ENCODE results near the gene NEDD9.

Gene NEDD9

DNA sequence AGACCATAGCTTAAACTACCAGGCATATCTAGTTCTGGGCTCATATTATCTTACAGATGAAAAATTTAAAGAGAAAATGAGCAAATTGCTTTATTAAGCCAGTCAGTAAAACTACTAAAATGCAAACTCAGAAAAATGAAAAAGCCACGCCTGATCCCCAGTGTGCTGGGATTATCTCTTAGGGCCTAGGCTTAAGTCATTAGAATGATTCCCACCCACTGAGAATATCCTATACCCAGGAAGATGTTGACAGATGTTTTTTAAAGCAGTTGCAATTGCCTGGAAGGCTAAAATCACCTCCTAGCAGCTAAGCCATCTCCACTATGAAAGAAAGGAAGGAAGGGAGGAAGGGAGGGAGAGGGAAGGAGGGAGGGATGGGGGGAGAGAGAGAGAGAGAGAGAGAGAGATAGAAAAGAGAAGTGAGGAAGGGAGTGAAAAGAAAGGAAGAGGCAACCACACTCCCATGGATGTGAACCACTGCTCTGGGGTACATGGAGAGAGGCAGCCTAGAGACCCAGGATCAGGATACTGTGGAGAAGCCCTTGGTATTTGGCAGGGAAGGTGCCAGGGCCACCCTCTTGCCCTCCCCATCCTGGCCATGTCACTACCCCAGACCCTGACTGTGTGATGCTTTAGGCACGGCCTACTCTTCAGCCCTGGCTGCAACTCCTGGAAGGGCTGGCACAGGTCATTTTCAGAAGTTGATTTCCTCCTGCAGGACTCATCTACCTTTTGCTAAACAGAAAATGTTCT lies 21.9 kb downstream of the NEDD9 start:
- Histone ChIP-seq H3K4me1 (ENCODE audit: control insufficient read depth in 2 of 2, insufficient read depth in 2 of 2, low read length in 2 of 2) (peaks cover 14 to 33% of the 10 kb centered on the region in 2 donors), H3K36me3 (ENCODE audit: control insufficient read depth in 2 of 2, insufficient read depth in 2 of 2, low read length in 2 of 2) (peaks cover 43 to 55% of the 10 kb centered on the region in 2 donors), H3K9ac (ENCODE audit: low read depth in 1 of 2, low read length in 2 of 2) (no peak overlapping the region), H3K9me3 (ENCODE audit: control insufficient read depth in 2 of 2, low read length in 2 of 2) (no peaks in the 10 kb centered on the region), H3K27ac (ENCODE audit: low read depth in 2 of 2, low read length in 2 of 2) (peak overlapping the region in 1 of 2 donors; percentile 7), H3K27me3 (ENCODE audit: control insufficient read depth in 2 of 2, insufficient read depth in 2 of 2, low read length in 2 of 2) (no peaks in the 10 kb centered on the region), H3K4me3 (ENCODE audit: low read length in 2 of 2) (no peak overlapping the region)

DNA sequence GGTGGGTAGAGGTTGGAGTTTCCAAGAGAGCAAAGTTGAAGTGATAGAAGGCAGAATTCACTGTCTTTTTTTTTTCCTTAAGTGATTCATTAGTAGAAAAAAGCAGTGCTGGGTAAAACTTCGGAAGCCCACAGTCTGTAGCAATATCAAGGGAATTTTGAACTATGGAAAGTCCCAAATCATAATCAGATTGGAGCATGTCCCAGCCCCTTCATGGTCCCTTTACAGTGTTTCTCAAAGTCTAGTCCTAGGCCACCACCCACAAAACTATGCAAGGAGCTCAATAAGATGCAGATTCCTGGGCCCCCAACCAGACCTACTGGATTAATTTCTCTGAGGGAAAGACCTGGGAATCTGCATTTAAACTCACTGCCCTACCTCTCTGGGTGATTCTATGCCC lies 22.6 kb downstream of the NEDD9 start:
- H3K36me3 ChIP-seq (ENCODE audit: control insufficient read depth in 2 of 2, insufficient read depth in 2 of 2, low read length in 2 of 2): peaks cover 44 to 55% of the 10 kb centered on the region in 2 donors
- no peaks in the 10 kb centered on the region for H3K9me3 ChIP-seq (ENCODE audit: control insufficient read depth in 2 of 2, low read length in 2 of 2)
- H3K27me3 ChIP-seq (ENCODE audit: control insufficient read depth in 2 of 2, insufficient read depth in 2 of 2, low read length in 2 of 2): no peaks in the 10 kb centered on the region
- H3K4me1 ChIP-seq (ENCODE audit: control insufficient read depth in 2 of 2, insufficient read depth in 2 of 2, low read length in 2 of 2): peaks cover 12 to 32% of the 10 kb centered on the region in 2 donors
- H3K27ac ChIP-seq (ENCODE audit: low read depth in 2 of 2, low read length in 2 of 2): peak overlapping the region in 1 of 2 donors; percentile 20
- H3K4me3 ChIP-seq (ENCODE audit: low read length in 2 of 2): no peak overlapping the region
- no peak overlapping the region for H3K9ac ChIP-seq (ENCODE audit: low read depth in 1 of 2, low read length in 2 of 2)

DNA sequence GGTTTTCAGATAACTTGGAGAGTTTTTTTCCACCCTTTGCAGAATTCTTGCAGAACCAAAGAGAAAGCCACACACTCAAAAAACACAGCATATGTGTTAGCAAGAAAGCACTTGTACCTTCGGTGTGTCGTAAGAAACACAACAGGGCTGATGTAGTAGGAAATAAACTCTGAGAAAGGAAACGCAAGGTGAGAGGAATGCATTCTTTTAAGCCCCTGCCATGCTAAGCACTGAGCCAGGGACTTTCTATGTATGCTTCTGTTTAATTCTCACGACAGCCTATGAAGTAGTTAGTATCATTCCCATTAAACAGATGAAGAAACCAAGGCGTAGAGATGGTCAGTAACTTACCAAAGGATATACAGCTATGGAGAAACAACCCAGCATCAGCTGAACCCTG lies 23.1 kb downstream of the NEDD9 start:
- H3K36me3 ChIP-seq (ENCODE audit: control insufficient read depth in 2 of 2, insufficient read depth in 2 of 2, low read length in 2 of 2): peaks cover 46 to 50% of the 10 kb centered on the region in 2 donors
- no peaks in the 10 kb centered on the region for H3K27me3 ChIP-seq (ENCODE audit: control insufficient read depth in 2 of 2, insufficient read depth in 2 of 2, low read length in 2 of 2)
- H3K4me1 ChIP-seq (ENCODE audit: control insufficient read depth in 2 of 2, insufficient read depth in 2 of 2, low read length in 2 of 2): peaks cover 12 to 32% of the 10 kb centered on the region in 2 donors
- H3K27ac ChIP-seq (ENCODE audit: low read depth in 2 of 2, low read length in 2 of 2): no peak overlapping the region
- no peak overlapping the region for H3K4me3 ChIP-seq (ENCODE audit: low read length in 2 of 2)
- no peak overlapping the region for H3K9ac ChIP-seq (ENCODE audit: low read depth in 1 of 2, low read length in 2 of 2)
- no peaks in the 10 kb centered on the region for H3K9me3 ChIP-seq (ENCODE audit: control insufficient read depth in 2 of 2, low read length in 2 of 2)

DNA sequence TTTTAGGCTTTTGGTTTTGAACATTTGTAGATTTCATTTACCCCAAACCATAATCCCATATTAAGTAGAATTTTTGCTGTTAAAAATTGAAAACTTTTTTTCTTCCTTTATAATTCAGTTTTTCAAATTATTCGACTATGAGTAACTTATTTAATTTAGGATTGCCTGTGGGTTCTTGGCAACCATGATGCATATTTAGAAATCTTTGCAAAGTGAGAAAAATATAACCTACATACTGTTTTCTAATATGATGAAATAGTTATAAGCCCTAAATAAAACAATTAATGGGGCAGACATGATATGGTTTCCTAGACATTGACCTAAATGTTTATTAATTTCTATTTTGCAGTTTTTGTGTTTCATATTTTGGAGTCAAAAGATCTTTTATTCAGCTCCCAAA lies 23.6 kb downstream of the NEDD9 start:
- Histone ChIP-seq H3K9ac (ENCODE audit: low read depth in 1 of 2, low read length in 2 of 2) (no peak overlapping the region), H3K4me1 (ENCODE audit: control insufficient read depth in 2 of 2, insufficient read depth in 2 of 2, low read length in 2 of 2) (peaks cover 15 to 32% of the 10 kb centered on the region in 2 donors), H3K27ac (ENCODE audit: low read depth in 2 of 2, low read length in 2 of 2) (no peak overlapping the region), H3K4me3 (ENCODE audit: low read length in 2 of 2) (no peak overlapping the region), H3K27me3 (ENCODE audit: control insufficient read depth in 2 of 2, insufficient read depth in 2 of 2, low read length in 2 of 2) (no peaks in the 10 kb centered on the region), H3K9me3 (ENCODE audit: control insufficient read depth in 2 of 2, low read length in 2 of 2) (no peaks in the 10 kb centered on the region), H3K36me3 (ENCODE audit: control insufficient read depth in 2 of 2, insufficient read depth in 2 of 2, low read length in 2 of 2) (peaks cover 44 to 45% of the 10 kb centered on the region in 2 donors)

DNA sequence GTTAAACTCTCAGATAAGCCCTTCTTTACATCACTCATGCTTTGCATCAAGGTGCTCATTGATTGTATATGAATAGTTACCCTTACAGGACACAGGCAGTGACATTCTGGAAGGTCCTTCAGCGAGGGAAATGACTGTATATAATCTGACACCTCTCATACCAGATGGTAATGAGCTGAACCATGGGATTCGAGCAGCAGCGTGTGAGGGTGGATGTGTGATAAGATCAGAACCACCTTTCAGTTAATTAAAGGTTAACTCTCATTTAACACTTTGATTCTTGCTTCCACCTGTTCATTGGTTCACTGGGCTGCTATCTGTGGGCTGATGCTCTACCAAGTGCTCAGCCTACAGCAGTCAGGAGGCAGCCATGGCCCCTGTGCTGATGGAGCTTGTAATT lies 24.2 kb downstream of the NEDD9 start:
- no peak overlapping the region for H3K4me3 ChIP-seq (ENCODE audit: low read length in 2 of 2)
- H3K9ac ChIP-seq (ENCODE audit: low read depth in 1 of 2, low read length in 2 of 2): no peak overlapping the region
- no peaks in the 10 kb centered on the region for H3K9me3 ChIP-seq (ENCODE audit: control insufficient read depth in 2 of 2, low read length in 2 of 2)
- no peak overlapping the region for H3K27ac ChIP-seq (ENCODE audit: low read depth in 2 of 2, low read length in 2 of 2)
- H3K4me1 ChIP-seq (ENCODE audit: control insufficient read depth in 2 of 2, insufficient read depth in 2 of 2, low read length in 2 of 2): peaks cover 15 to 35% of the 10 kb centered on the region in 2 donors
- H3K36me3 ChIP-seq (ENCODE audit: control insufficient read depth in 2 of 2, insufficient read depth in 2 of 2, low read length in 2 of 2): peaks cover 39 to 43% of the 10 kb centered on the region in 2 donors
- H3K27me3 ChIP-seq (ENCODE audit: control insufficient read depth in 2 of 2, insufficient read depth in 2 of 2, low read length in 2 of 2): no peaks in the 10 kb centered on the region

DNA sequence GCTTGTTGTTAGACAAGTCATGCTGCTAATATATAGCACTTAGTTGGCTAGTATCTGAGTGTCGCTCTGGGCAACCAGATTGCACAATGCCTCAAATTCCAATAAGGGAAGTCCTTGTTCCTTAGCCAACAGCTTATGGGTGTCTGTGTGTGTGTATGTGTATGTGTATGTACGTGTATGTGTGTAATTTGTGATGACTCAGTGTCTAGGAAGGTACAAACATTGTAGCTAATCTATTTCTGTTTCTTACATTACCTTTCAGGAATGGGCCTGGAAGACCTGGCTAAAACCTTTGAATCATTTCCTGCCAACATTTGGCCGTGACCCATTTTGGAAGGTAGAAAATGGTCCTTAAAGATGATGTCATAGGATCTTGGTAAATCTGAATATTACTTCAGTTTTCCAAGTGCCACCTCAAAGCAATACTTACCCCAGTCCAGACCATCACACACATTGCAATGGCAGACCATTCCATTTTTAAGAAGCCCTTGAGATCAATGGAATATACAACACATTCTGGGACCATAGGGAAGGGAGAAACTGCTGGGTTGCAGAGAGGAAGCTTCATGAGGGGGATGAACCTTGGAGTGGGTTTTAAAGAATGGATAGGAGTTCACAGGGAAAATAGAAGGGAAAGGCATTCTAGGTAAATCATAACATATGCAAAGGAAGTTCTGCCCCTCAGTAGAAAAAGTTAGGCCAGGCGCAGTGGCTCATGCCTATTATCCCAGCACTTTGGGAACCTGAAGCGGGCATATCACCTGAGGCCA lies 25.1 kb downstream of the NEDD9 start:
- Histone ChIP-seq H3K36me3 (ENCODE audit: control insufficient read depth in 2 of 2, insufficient read depth in 2 of 2, low read length in 2 of 2) (peaks cover 31 to 36% of the 10 kb centered on the region in 2 donors), H3K9me3 (ENCODE audit: control insufficient read depth in 2 of 2, low read length in 2 of 2) (no peaks in the 10 kb centered on the region), H3K27me3 (ENCODE audit: control insufficient read depth in 2 of 2, insufficient read depth in 2 of 2, low read length in 2 of 2) (no peaks in the 10 kb centered on the region), H3K9ac (ENCODE audit: low read depth in 1 of 2, low read length in 2 of 2) (no peak overlapping the region), H3K4me3 (ENCODE audit: low read length in 2 of 2) (no peak overlapping the region), H3K27ac (ENCODE audit: low read depth in 2 of 2, low read length in 2 of 2) (peak overlapping the region; percentile 24 to 69), H3K4me1 (ENCODE audit: control insufficient read depth in 2 of 2, insufficient read depth in 2 of 2, low read length in 2 of 2) (peaks cover 15 to 35% of the 10 kb centered on the region in 2 donors)

DNA sequence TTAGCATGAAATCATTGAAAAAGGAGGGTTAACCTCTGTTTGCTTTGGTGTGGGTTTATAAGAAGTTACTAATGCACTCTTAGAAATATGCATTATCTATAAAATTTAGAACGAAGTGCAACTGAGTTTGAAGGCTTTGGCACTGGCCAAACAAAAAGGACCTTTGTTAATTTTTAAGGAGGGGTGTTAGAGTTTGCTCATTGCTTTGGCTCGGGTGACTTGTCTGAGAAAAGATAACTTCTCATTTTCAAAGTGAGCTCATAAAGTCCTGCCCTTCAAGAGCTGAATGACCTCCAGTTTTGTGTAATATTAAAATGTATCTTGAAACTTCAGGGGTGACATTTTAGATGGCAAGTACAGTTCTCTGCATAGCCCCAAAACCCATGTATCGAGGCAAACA lies 25.9 kb downstream of the NEDD9 start:
- Histone ChIP-seq H3K36me3 (ENCODE audit: control insufficient read depth in 2 of 2, insufficient read depth in 2 of 2, low read length in 2 of 2) (peaks cover 23 to 32% of the 10 kb centered on the region in 2 donors), H3K4me3 (ENCODE audit: low read length in 2 of 2) (no peak overlapping the region), H3K9ac (ENCODE audit: low read depth in 1 of 2, low read length in 2 of 2) (no peak overlapping the region), H3K9me3 (ENCODE audit: control insufficient read depth in 2 of 2, low read length in 2 of 2) (no peaks in the 10 kb centered on the region), H3K27me3 (ENCODE audit: control insufficient read depth in 2 of 2, insufficient read depth in 2 of 2, low read length in 2 of 2) (no peaks in the 10 kb centered on the region), H3K27ac (ENCODE audit: low read depth in 2 of 2, low read length in 2 of 2) (peak overlapping the region; percentile 4 to 68), H3K4me1 (ENCODE audit: control insufficient read depth in 2 of 2, insufficient read depth in 2 of 2, low read length in 2 of 2) (peaks cover 15 to 35% of the 10 kb centered on the region in 2 donors)

DNA sequence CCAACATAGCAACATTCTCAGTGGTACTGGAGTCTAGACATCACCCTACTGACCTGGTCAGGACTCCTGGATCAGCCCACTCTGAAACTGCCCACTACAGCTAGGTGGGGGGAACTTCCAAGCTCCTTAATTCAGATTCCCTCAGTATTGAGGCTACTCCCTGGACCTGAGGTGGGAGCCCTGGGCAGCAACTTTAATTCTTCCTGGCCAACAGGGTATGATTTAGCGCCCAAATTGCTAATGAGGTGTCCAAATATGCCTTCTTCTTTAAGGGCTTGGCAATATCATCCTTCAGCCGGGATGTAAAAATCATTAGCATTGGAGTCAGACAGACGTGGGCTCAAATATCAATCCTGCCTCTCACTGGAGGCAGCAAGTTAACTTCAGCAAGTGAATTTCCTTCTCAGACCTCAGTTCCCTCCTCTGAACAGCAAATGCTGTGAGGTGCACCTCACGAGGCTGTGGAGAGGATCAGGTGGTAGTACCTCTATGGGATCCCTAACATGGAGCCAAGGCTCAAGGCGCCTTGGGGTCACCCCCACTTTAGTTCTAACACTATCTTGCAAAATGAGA lies 27.6 kb downstream of the NEDD9 start:
- Histone ChIP-seq H3K9ac (ENCODE audit: low read depth in 1 of 2, low read length in 2 of 2) (no peak overlapping the region), H3K4me3 (ENCODE audit: low read length in 2 of 2) (no peak overlapping the region), H3K36me3 (ENCODE audit: control insufficient read depth in 2 of 2, insufficient read depth in 2 of 2, low read length in 2 of 2) (peaks cover 21 to 37% of the 10 kb centered on the region in 2 donors), H3K9me3 (ENCODE audit: control insufficient read depth in 2 of 2, low read length in 2 of 2) (no peaks in the 10 kb centered on the region), H3K4me1 (ENCODE audit: control insufficient read depth in 2 of 2, insufficient read depth in 2 of 2, low read length in 2 of 2) (peaks cover 10 to 22% of the 10 kb centered on the region in 2 donors), H3K27ac (ENCODE audit: low read depth in 2 of 2, low read length in 2 of 2) (no peak overlapping the region), H3K27me3 (ENCODE audit: control insufficient read depth in 2 of 2, insufficient read depth in 2 of 2, low read length in 2 of 2) (no peaks in the 10 kb centered on the region)

DNA sequence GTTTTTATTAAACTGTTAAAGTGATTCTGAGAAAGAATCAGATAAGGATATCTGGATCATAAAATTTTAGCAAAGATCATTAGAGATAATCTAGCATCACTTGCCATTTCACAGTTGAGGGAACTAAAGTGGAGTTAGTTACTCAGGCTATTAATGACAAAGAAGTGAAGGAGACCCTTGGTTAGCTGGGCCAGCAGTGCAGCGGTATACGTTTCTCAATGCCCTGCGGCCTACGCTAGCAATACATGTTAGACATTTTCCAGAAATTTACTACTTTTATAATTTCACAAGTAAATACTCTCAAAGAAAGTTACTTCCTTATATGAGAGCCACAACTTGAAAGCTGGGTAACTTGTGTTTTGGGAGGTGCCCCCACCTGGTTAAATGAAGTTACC lies 28.5 kb downstream of the NEDD9 start:
- H3K4me1 ChIP-seq (ENCODE audit: control insufficient read depth in 2 of 2, insufficient read depth in 2 of 2, low read length in 2 of 2): peaks cover 10 to 14% of the 10 kb centered on the region in 2 donors
- H3K27ac ChIP-seq (ENCODE audit: low read depth in 2 of 2, low read length in 2 of 2): no peak overlapping the region
- no peak overlapping the region for H3K9ac ChIP-seq (ENCODE audit: low read depth in 1 of 2, low read length in 2 of 2)
- H3K36me3 ChIP-seq (ENCODE audit: control insufficient read depth in 2 of 2, insufficient read depth in 2 of 2, low read length in 2 of 2): peaks cover 19 to 37% of the 10 kb centered on the region in 2 donors
- H3K27me3 ChIP-seq (ENCODE audit: control insufficient read depth in 2 of 2, insufficient read depth in 2 of 2, low read length in 2 of 2): no peaks in the 10 kb centered on the region
- no peak overlapping the region for H3K4me3 ChIP-seq (ENCODE audit: low read length in 2 of 2)
- H3K9me3 ChIP-seq (ENCODE audit: control insufficient read depth in 2 of 2, low read length in 2 of 2): no peaks in the 10 kb centered on the region
